Hepatocyte (in vitro differentiated cells): Measurements from ENCODE around the gene PLG. TPM values are rescaled to one million over a fixed set of nuclear protein-coding genes. Genes with fewer than 3 reads are reported as not detected.
"Not testable (repeated sequence)": the region's sequence is repeated elsewhere in the genome, so short reads cannot be mapped to it uniquely, and the experiment has no call there.

ENCODE experiments used
- DNase-seq: peaks from one replicate; pipeline ENCODE4 v3.0.0-alpha.2; 2016; ENCODE audit warnings: low spot score
- H2AFZ ChIP-seq: fragments of 200-600 bp; sonication (generic); 2 replicates; pipeline ENCODE4 v1.6.0; 2016; ENCODE audit warnings: antibody characterized with exemption, mild to moderate bottlenecking
- H3K27ac ChIP-seq: fragments of 200-600 bp; sonication (generic); 2 replicates; pipeline ENCODE4 v1.5.1; 2016; ENCODE audit warnings: mild to moderate bottlenecking
- H3K27me3 ChIP-seq: fragments of 200-600 bp; sonication (generic); 2 replicates; pipeline ENCODE4 v1.6.1; 2016
- H3K36me3 ChIP-seq: fragments of 200-600 bp; sonication (generic); replicated peaks from 2 replicates; pipeline ENCODE4 v1.5.1; 2016; ENCODE audit warnings: low read depth; ENCODE audit not compliant: insufficient read depth
- H3K4me1 ChIP-seq: fragments of 200-600 bp; sonication (generic); 2 replicates; pipeline ENCODE4 v1.5.1; 2016; ENCODE audit warnings: mild to moderate bottlenecking, moderate library complexity; ENCODE audit not compliant: insufficient read depth
- H3K4me2 ChIP-seq: fragments of 200-600 bp; sonication (generic); 2 replicates; pipeline ENCODE4 v1.6.0; 2016
- H3K4me3 ChIP-seq: fragments of 200-600 bp; sonication (generic); 2 replicates; pipeline ENCODE4 v1.5.1; 2016; ENCODE audit warnings: mild to moderate bottlenecking
- H3K79me2 ChIP-seq: fragments of 200-600 bp; sonication (generic); 2 replicates; pipeline ENCODE4 v1.6.0; 2017; ENCODE audit warnings: mild to moderate bottlenecking
- H3K9me2 ChIP-seq: fragments of 200-600 bp; sonication (generic); replicated peaks from 2 replicates; pipeline ENCODE4 v1.6.0; 2017; ENCODE audit warnings: mild to moderate bottlenecking; ENCODE audit not compliant: insufficient read depth
- H3K9me3 ChIP-seq: fragments of 200-600 bp; sonication (generic); 2 replicates; pipeline ENCODE4 v1.5.1; 2016; ENCODE audit warnings: low read depth, mild to moderate bottlenecking
- H4K20me1 ChIP-seq: fragments of 200-600 bp; sonication (generic); 2 replicates; pipeline ENCODE4 v1.6.0; 2016; ENCODE audit warnings: mild to moderate bottlenecking; ENCODE audit not compliant: insufficient read depth, poor library complexity, severe bottlenecking
- CTCF ChIP-seq: fragments of 200-600 bp; sonication (generic); IDR thresholded peaks from 2 replicates; pipeline ENCODE4 v1.5.1; 2016; ENCODE audit warnings: antibody characterized with exemption, mild to moderate bottlenecking; ENCODE audit not compliant: poor library complexity
- EZH2 ChIP-seq: fragments of 200-600 bp; sonication (generic); IDR thresholded peaks from 2 replicates; pipeline ENCODE4 v1.6.1; 2016; ENCODE audit warnings: antibody characterized with exemption, mild to moderate bottlenecking, borderline replicate concordance
- EZH2phosphoT487 ChIP-seq: fragments of 200-600 bp; sonication (generic); IDR thresholded peaks from one replicate; pipeline ENCODE4 v1.6.1; 2018; ENCODE audit warnings: antibody characterized with exemption, mild to moderate bottlenecking, low read depth, moderate library complexity; ENCODE audit not compliant: unreplicated experiment, severe bottlenecking
- WGBS: methylation state at CpG from one replicate; pipeline ENCODE4 v1.1.6; 2016; ENCODE audit warnings: low lambda C conversion rate; ENCODE audit errors: missing lambda C conversion rate; 5-methylcytosine and 5-hydroxymethylcytosine counted together
- polyA plus RNA-seq: library from polyadenylated mRNA; unstranded; fragments of >200 nt; fragmentation: Nextera tagmentation; extraction: Ambion mirVana; gene quantifications from 2 replicates; pipeline ENCODE4 v1.2.1, GENCODE V29; 2016
- total RNA-seq: library from RNA; depleted of rRNA; stranded (reverse); fragments of >200 nt; gene quantifications from 2 replicates; pipeline ENCODE4 v1.2.3, GENCODE V29; 2014

Gene PLG
- total and polyA plus RNA-seq, 2 experiments from 2014 or later = 145 to 225 TPM

GRCh38 chr6:160798625-160799024 lies 96.6 kb downstream of the PLG start:
- Histone ChIP-seq H2AFZ (no peak overlapping the region), H3K27me3 (no peaks in the 10 kb centered on the region), H3K9me2 (no peaks in the 10 kb centered on the region), H3K27ac (no peak overlapping the region), H4K20me1 (no peaks in the 10 kb centered on the region), H3K36me3 (no peaks in the 10 kb centered on the region), H3K4me3 (no peak overlapping the region), H3K4me2 (no peak overlapping the region), H3K9me3 (peaks cover 7% of the 10 kb centered on the region), H3K79me2 (no peaks in the 10 kb centered on the region), H3K4me1 (no peaks in the 10 kb centered on the region)
- no peak for DNase-seq
- no peak for TF ChIP-seq CTCF
- no peak for TF ChIP-seq EZH2
- no peak for TF ChIP-seq EZH2phosphoT487

GRCh38 chr6:160799801-160800506 lies 97.9 kb downstream of the PLG start:
- no peaks in the 10 kb centered on the region for H3K4me1 ChIP-seq

GRCh38 chr6:160801418-160801817 lies 99.4 kb downstream of the PLG start:
- Histone ChIP-seq H2AFZ (no peak overlapping the region), H3K36me3 (no peaks in the 10 kb centered on the region), H3K9me3 (peaks cover 7% of the 10 kb centered on the region), H3K4me1 (no peaks in the 10 kb centered on the region), H3K27ac (no peak overlapping the region), H4K20me1 (no peaks in the 10 kb centered on the region), H3K27me3 (no peaks in the 10 kb centered on the region), H3K4me2 (no peak overlapping the region), H3K4me3 (no peak overlapping the region), H3K79me2 (no peaks in the 10 kb centered on the region), H3K9me2 (no peaks in the 10 kb centered on the region)
- 72% methylated on average over 1 of the region's 1 CpG for WGBS
- no peak for DNase-seq
- no peak for TF ChIP-seq EZH2

More at GRCh38 chr6:160799801-160800506, 97.9 kb downstream of the PLG start:
- H3K27me3 ChIP-seq = no peaks in the 10 kb centered on the region
- H3K4me2 ChIP-seq = no peak overlapping the region
- no peaks in the 10 kb centered on the region for H4K20me1 ChIP-seq
- H3K9me2 ChIP-seq = no peaks in the 10 kb centered on the region
- H3K79me2 ChIP-seq = no peaks in the 10 kb centered on the region
- DNase-seq = no peak
- H2AFZ ChIP-seq = no peak overlapping the region
- H3K9me3 ChIP-seq = peaks cover 7% of the 10 kb centered on the region
- no peak for TF ChIP-seq EZH2phosphoT487
- TF ChIP-seq EZH2 = no peak
- no peak for TF ChIP-seq CTCF
- H3K4me3 ChIP-seq = no peak overlapping the region
- no peaks in the 10 kb centered on the region for H3K36me3 ChIP-seq
- no peak overlapping the region for H3K27ac ChIP-seq

- not testable (repeated sequence) for H3K4me3 ChIP-seq, H3K9me3 ChIP-seq, H3K9me2 ChIP-seq, H3K4me1 ChIP-seq, H4K20me1 ChIP-seq, H2AFZ ChIP-seq, DNase-seq, H3K79me2 ChIP-seq, H3K27ac ChIP-seq, H3K36me3 ChIP-seq, H3K4me2 ChIP-seq, H3K27me3 ChIP-seq
- 81% methylated on average over 3 of the region's 3 CpGs for WGBS
These were observed 100.0 kb downstream of the PLG start for GRCh38 chr6:160802049-160802448.

Other genes with a start within 250 kb of the PLG start
- 1.1 and 1.4 TPM in 2 replicates for gene LPA, start 38.0 kb upstream of the PLG start, total RNA-seq
- gene LPA, start 38.0 kb upstream of the PLG start, polyA plus RNA-seq = 0.51 and 0.52 TPM in 2 replicates